PC-9 (cell line): ENCODE measurements around the gene GAPDHS. TPM values are rescaled to one million over a fixed set of nuclear protein-coding genes. Genes with fewer than 3 reads are reported as not detected.

ENCODE experiments used
- BruUV-seq: library from RNA; stranded (reverse); fragments of 400-500 nt; replicated peaks from 2 replicates; lab custom pipeline; 2021; lab: Mats Ljungman, UMichigan
- CTCF ChIA-PET: fragments of 300-600 bp; sonication (Branson Sonifier 250); formaldehyde crosslinking; loops from one replicate; lab custom pipeline; 2022; ENCODE audit warnings: antibody characterized with exemption; lab: Charles Lee
- POLR2A ChIA-PET: fragments of 300-600 bp; sonication (Branson Sonifier 250); formaldehyde crosslinking; loops from one replicate; lab custom pipeline; 2022; ENCODE audit warnings: antibody characterized with exemption; ENCODE audit not compliant: unreplicated experiment; lab: Charles Lee
- DNase-seq, 2 experiments: peaks; one replicate each; pipeline versions ENCODE4 v3.0.0 to v3.0.0-alpha.2; 2015 to 2022; ENCODE audit warnings: mixed read lengths in 1 of 2
- H2AFZ ChIP-seq: fragments of 200-600 bp; sonication (generic); 2 replicates; pipeline ENCODE4 v1.8.1; 2017; ENCODE audit warnings: antibody characterized with exemption
- H3F3A ChIP-seq: fragments of 200-600 bp; sonication (generic); 2 replicates; pipeline ENCODE4 v1.8.1; 2017; ENCODE audit warnings: antibody characterized with exemption, mild to moderate bottlenecking, low read depth; ENCODE audit not compliant: insufficient read depth
- H3K27ac ChIP-seq: fragments of 200-600 bp; sonication (generic); 2 replicates; pipeline ENCODE4 v1.6.1; 2016; ENCODE audit warnings: mixed run types
- H3K27me3 ChIP-seq: fragments of 200-600 bp; sonication (generic); 2 replicates; pipeline ENCODE4 v1.6.1; 2016; ENCODE audit warnings: low read depth, mixed run types; ENCODE audit not compliant: insufficient read depth
- H3K36me3 ChIP-seq: fragments of 200-600 bp; sonication (generic); 2 replicates; pipeline ENCODE4 v1.6.1; 2016; ENCODE audit warnings: low read depth, mixed run types
- H3K4me1 ChIP-seq: fragments of 200-600 bp; sonication (generic); replicated peaks from 2 replicates; pipeline ENCODE4 v1.6.1; 2016; ENCODE audit warnings: mixed run types; ENCODE audit not compliant: insufficient read depth
- H3K4me2 ChIP-seq: fragments of 200-600 bp; sonication (generic); 2 replicates; pipeline ENCODE4 v1.6.1; 2017; ENCODE audit warnings: mixed run types
- H3K4me3 ChIP-seq: fragments of 200-600 bp; sonication (generic); 2 replicates; pipeline ENCODE4 v1.6.1; 2016; ENCODE audit warnings: mixed run types
- H3K79me2 ChIP-seq: fragments of 200-600 bp; sonication (generic); 2 replicates; pipeline ENCODE4 v1.6.1; 2017; ENCODE audit warnings: low read depth, mixed run types
- H3K9me2 ChIP-seq: fragments of 200-600 bp; sonication (generic); 2 replicates; pipeline ENCODE4 v1.8.1; 2017; ENCODE audit warnings: mild to moderate bottlenecking; ENCODE audit not compliant: insufficient read depth
- H3K9me3 ChIP-seq: fragments of 200-600 bp; sonication (generic); 2 replicates; pipeline ENCODE4 v1.8.1; 2016; ENCODE audit warnings: low read depth; ENCODE audit not compliant: insufficient read depth
- H4K20me1 ChIP-seq: fragments of 200-600 bp; sonication (generic); 2 replicates; pipeline ENCODE4 v1.8.1; 2017; ENCODE audit not compliant: insufficient read depth
- EZH2 ChIP-seq: fragments of 200-600 bp; sonication (generic); IDR thresholded peaks from 2 replicates; pipeline ENCODE4 v1.8.0; 2017; ENCODE audit warnings: antibody characterized with exemption, low read depth
- intact Hi-C: fragments of 100-400 bp; cut with micrococcal nuclease; formaldehyde crosslinking; loops from one replicate; pipeline ENCODE4 v1.10.0; 2022; ENCODE audit not compliant: unreplicated experiment
- total RNA-seq: library from RNA; stranded (reverse); gene quantifications from 2 replicates; pipeline ENCODE4 v1.2.3, GENCODE V29; 2021
- TF ChIP-seq, protein P1 (sequence below): fragments of 200-600 bp; sonication (generic); conservative IDR thresholded peaks from 2 replicates; pipeline ENCODE4 v1.6.1; 2017; ENCODE audit warnings: mixed run types, antibody characterized with exemption, mild to moderate bottlenecking, moderate library complexity

The GAPDHS gene
- total RNA-seq, 1 experiment from 2014 or later, result not detected

DNA sequence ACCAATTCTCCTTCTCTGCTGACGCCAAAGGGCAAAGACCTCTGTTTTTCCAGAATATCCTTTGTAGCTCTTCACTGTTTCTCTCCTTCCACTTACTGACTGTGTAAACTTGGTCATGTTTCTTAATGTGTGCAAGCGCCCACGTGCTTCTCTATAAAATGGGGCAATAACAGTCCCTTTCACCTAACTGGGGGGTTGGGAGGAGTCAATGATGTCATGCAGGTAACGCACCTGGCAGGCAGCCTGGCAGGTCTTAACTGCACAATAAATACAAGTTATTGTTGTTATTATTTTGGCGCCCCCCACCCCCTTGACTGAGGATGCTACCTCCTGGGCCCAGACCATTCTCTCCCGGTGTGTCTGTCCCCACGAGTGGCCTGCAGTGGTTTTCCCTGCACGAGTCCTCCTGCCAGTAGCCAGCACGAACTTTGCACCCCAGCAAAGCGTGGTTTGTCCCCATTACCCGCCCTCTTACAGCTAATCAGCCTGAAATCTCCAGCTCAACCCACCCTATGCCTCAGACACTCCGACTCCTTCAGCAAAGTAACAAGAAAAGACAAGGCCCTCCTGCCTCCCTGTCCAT is 10.4 kb upstream of the GAPDHS start:
- CTCF ChIA-PET, result no interaction called here
- Histone ChIP-seq H3K4me1 (0 out of 2 replicates have a peak, but pooled peaks cover under 1% of the 10 kb centered on the region), H3K4me3 (no peak overlapping the region), H3K79me2 (no peaks in the 10 kb centered on the region), H3K4me2 (no peak overlapping the region), H2AFZ (no peak overlapping the region), H3K27ac (no peak overlapping the region), H3K36me3 (no peaks in the 10 kb centered on the region), H3K9me2 (no peaks in the 10 kb centered on the region), H3K9me3 (no peaks in the 10 kb centered on the region), H4K20me1 (no peaks in the 10 kb centered on the region), H3K27me3 (peaks cover 9% of the 10 kb centered on the region; the same call in 1 of the 2 replicates), H3F3A (no peaks in the 10 kb centered on the region)
- TF ChIP-seq EZH2, result no peak
- TF ChIP-seq, protein P1, sequence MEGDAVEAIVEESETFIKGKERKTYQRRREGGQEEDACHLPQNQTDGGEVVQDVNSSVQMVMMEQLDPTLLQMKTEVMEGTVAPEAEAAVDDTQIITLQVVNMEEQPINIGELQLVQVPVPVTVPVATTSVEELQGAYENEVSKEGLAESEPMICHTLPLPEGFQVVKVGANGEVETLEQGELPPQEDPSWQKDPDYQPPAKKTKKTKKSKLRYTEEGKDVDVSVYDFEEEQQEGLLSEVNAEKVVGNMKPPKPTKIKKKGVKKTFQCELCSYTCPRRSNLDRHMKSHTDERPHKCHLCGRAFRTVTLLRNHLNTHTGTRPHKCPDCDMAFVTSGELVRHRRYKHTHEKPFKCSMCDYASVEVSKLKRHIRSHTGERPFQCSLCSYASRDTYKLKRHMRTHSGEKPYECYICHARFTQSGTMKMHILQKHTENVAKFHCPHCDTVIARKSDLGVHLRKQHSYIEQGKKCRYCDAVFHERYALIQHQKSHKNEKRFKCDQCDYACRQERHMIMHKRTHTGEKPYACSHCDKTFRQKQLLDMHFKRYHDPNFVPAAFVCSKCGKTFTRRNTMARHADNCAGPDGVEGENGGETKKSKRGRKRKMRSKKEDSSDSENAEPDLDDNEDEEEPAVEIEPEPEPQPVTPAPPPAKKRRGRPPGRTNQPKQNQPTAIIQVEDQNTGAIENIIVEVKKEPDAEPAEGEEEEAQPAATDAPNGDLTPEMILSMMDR, result no peak
- intact Hi-C loops, result no loop called here
- POLR2A ChIA-PET, result no interaction called here
- no TSS peak for BruUV-seq
- no peak for DNase-seq

GRCh38 chr19:35524181-35524837 is 8.9 kb upstream of the GAPDHS start:
- peaks cover 9% of the 10 kb centered on the region; the same call in 1 of the 2 replicates for H3K27me3 ChIP-seq
- no peak overlapping the region for H2AFZ ChIP-seq
- no peak overlapping the region for H3K27ac ChIP-seq
- no peaks in the 10 kb centered on the region for H3K9me3 ChIP-seq
- POLR2A ChIA-PET, result no interaction called here
- H3K79me2 ChIP-seq, result no peaks in the 10 kb centered on the region
- no peak overlapping the region for H3K4me2 ChIP-seq
- no TSS peak for BruUV-seq
- TF ChIP-seq, protein P1, result no peak
- no peak for TF ChIP-seq EZH2
- no peaks in the 10 kb centered on the region for H3K9me2 ChIP-seq
- intact Hi-C loops, result no loop called here
- no peaks in the 10 kb centered on the region; the same call in 1 of the 2 replicates for H3F3A ChIP-seq
- 0 out of 2 replicates have a peak, but pooled peaks cover 8% of the 10 kb centered on the region for H3K4me1 ChIP-seq
- CTCF ChIA-PET, result interaction anchor here (1.1 kb wide), 1 partner anchor 15 kb away, joined by 3 read pairs; no protein-coding TSS in a partner anchor
- no peak for DNase-seq
- H3K36me3 ChIP-seq, result no peaks in the 10 kb centered on the region
- H3K4me3 ChIP-seq, result no peak overlapping the region
- no peaks in the 10 kb centered on the region for H4K20me1 ChIP-seq

- Histone ChIP-seq H4K20me1 (no peaks in the 10 kb centered on the region), H3K79me2 (no peaks in the 10 kb centered on the region), H3K4me2 (no peak overlapping the region), H3K4me1 (0 out of 2 replicates have a peak, but pooled peaks cover 8% of the 10 kb centered on the region), H3K9me3 (no peaks in the 10 kb centered on the region), H3K27ac (no peak overlapping the region), H3K9me2 (no peaks in the 10 kb centered on the region), H3K27me3 (peaks cover 9% of the 10 kb centered on the region; the same call in 1 of the 2 replicates), H3K36me3 (no peaks in the 10 kb centered on the region), H3K4me3 (no peak overlapping the region), H2AFZ (no peak overlapping the region), H3F3A (peaks cover 2% of the 10 kb centered on the region; the same call in 1 of the 2 replicates)
- intact Hi-C loops, result no loop called here
- ChIA-PET POLR2A (no interaction called here), CTCF (no interaction called here)
- DNase-seq, result no peak
- TF ChIP-seq EZH2, result no peak
- TF ChIP-seq, protein P1, result no peak
- no TSS peak for BruUV-seq
These were observed 7.4 kb upstream of the GAPDHS start for GRCh38 chr19:35525873-35526272.
